Limb (tissue), 2 donors: ENCODE results near the gene CBFA2T3.
"Not testable (repeated sequence)": the region's sequence is repeated elsewhere in the genome, so short reads cannot be mapped to it uniquely, and the experiment has no call there.

Source experiments
- DNase-seq, 2 donors: peaks; one replicate each; pipeline ENCODE4 v3.0.0-alpha.2; 2016; ENCODE audit errors: extremely low spot score in 2 of 2

CBFA2T3 gene

DNA sequence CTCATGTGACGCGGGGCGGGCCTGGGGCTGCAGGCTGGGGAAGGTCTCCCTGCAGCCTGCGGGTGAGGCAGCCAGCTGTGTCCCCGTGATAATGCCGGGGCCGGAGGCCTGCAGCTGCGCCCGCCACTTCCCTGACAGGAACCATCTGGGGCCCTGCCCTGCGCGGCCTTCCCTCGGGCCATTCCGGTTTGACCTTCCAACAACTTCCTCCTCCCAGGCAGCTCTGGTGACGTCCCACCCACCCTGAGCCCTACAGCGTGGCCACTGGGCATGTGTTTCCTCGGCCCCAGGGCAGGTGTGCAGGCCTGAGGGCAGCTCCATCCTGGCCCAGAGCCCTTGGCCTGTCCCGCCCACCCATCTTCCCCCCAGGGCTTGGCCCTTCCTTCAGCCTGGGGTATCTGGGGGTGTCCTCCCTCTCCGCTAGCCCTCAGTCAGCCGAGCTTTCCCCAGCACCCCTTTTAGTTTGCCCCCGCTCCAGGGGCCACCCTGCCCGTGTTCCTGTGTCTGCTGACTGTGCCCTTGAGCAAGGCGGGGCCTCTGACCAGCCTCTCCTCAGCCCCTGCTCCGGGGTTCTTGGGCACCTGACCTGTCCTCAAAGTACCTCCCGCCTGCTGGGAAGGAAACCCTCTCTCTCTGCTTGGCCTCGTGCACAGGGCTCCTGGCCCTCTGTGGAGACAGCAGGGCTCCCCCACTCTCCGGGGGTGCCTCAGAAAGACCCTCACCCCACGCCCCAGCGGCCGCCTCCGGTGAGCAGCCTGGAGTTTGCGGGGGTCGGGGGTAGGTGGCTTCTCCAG is at the start of gene CBFA2T3:
Gene CBFA2T3, minus strand, starts transcription at position 190 of the 794 bp plus-strand sequence. CDS start 400 bp downstream, outside the sequence.
- peak in 1 of 2 donors; percentile 35 for DNase-seq

DNA sequence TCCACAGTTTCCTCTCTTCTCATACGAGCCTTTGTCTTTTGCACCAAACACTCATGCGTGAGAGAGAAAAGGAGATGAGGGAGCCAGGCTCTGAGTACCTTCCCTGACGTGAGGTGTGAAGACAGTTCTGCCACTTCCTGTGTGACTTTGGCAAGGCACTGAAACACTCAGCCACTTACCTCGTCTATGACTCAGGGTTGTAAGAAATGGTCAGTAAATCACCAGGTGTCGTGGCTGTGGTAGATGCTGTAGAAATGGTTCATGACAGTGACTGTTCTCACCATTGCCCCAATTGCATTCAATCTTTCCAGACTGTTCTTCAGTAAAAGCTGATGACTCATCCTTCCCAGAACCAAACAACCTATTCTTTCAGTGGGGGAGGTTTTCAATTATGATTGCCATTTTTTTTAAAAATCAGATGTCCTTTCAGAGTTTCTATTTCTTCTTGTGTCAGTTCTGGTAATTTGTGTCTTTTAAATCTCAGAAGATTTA is 49.2 kb upstream of the CBFA2T3 start:
- no peak for DNase-seq

DNA sequence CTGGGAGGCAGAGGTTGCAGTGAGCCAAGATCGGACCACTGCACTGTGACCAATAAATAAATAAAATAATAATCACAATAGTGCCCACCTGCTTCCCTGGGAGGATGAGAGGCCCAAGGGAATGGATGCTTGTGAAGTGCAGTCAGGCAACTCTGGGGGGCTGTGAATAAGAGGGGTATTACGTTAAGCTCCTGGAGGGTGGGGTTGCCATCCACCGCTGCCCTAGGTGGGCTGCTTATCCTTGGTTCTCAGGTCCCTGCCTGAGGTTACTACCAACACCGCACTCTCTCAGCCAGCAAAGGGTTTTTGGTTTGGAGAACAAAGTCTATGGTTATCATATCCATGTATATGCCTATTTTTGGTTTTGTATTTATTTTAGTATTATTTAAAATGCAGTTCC is 48.6 kb upstream of the CBFA2T3 start:
- DNase-seq = no peak

DNA sequence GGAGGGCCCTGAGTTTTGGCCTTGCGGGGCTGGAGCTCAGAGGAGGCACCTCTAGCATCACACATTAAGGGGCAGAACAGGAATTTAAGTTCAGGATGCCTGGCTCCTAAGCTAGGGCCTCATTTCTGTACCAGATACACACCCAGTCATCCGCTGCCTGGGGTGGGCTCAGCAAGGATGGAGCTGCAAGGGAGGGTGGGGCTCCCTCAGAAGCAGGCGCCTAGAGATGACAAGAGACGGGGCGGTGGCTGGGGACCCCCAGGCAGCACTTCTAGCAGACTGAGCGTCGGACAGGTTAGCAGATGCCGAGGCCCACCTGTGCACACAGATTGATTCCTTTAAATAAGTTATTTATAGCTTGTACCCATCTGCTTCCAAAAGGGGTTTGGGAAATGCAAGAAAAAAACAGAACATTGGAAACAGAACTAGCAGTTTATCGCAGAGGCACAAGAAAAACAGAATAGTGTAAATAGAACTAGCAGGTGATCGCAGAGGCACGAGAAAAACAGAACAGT is 47.6 kb upstream of the CBFA2T3 start:
- no peak for DNase-seq

DNA sequence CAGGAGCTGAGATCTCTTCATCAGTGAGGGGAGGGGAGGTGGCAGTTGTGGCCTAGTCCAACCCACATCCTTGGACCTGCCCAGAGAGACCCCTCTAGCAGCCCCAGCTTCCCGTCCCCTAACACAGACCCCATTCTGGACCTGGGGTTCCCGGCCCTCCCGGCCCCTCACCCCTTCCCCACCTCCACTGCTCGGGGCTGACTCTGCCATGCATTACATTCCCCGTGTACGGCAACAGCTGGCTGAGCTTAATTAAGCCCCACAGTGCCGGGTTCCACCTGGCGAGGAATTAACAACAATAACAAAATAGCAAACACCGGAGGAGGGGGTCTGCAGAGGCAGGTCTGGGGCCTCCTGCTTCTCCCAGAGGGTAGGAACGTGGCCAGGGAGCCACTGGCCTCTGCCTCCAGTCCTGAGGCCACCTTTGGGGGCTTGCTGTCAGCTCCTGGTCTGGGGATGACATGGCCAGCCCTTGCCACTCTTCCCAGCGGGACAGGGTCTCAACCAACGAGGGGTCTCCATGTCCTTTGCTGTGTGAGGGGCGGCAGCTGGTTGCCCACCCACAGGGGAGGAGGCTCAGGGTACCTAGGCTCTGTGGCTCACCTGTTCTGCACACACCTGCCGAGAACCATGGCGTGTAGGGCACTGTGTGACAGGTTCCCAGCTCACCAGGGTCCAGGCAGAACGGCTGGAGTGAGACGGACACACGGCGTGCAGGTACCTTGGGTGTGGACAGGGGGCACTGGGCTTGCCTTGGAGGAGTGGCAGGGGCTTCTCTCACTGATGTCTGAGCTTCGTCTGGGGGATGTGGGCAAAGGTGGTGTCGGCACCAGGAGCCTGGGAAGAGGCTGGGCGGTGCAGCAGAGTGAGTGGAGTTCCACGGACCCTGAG is 46.9 kb upstream of the CBFA2T3 start:
- DNase-seq = no peak

DNA sequence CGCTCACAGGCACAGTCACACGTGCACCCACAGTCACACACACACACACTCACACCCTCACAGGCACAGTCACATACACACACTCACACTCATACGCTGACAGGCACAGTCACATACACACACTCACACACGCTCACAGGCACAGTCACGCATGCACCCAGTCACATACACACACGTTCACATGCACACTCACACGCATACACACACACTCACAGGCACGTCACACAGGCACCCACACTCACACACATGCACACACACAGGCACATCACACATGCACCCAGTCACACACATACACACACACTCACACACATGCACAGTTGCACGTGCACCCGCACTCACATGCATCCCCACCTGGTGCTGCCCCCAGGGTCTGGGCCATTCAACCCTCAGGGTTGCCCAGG is 46.1 kb upstream of the CBFA2T3 start:
- no peak for DNase-seq

DNA sequence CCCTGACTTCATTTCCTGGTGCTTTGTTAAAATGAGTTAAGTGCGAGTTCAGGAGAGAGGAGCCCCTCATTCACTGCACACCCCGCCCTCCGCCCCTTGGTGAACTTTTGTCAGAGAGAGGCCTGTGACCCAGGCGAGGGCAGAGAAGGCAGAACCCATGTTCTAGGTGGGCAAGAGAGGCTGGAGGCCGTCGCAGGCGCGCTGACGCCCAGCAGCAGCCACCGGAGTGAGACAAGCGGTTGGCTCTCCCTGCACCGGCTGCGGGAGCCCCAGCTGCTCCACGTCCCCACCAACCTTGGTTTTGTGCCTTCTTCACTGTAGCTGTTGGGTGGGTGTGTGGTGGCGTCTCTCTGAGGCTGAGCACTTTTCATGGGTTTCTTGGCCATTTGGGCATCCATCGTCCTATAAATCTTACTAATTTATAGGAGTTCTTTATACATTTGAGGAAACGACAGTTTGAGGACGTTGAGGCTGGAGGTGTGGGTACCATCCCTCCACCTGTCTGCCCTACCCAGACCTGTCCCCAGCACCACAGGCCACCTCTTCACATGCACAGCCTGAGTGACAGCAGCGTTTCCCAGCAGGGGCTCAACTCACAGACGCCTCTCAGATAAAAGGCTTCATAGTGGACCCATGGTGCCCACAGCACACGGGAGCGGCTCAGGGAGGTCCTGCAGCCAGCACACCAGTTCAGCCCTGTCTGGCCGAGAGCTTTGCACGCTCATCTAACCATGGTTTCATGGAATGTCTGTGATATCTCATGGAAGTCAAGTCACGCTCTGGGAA is 45.2 kb upstream of the CBFA2T3 start:
- no peak for DNase-seq

DNA sequence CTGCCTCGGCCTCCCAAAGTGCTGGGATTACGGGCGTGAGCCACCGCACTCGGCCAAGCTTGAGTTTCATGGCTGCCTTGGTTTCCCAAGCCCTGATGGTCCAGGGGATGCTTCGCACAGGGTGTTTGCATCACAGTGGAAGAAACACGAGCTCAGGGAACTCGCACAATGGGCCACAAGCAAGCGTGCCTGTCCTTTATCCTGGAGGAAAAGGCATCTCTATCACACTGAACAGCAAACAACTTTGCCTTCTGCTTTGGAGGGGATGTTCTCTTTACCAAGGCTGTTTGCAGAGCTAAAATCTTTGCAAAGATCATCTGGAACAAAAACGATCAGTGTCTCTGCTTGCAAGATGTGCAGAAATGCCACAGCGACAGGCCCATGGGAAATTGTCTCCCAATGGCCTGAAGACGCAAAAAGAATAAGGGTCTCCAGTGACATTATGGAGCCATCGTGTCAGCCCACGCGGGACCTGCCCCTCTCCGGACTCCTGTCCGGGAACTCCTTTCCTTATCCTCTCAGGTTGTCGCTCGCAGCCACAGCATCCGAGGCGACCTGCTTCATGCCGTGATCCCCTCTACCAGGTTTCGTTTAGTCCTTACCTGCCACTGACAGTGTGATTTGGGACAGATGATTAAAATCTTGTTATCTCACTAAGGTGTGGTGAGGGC is 44.1 kb upstream of the CBFA2T3 start:
- no peak for DNase-seq

DNA sequence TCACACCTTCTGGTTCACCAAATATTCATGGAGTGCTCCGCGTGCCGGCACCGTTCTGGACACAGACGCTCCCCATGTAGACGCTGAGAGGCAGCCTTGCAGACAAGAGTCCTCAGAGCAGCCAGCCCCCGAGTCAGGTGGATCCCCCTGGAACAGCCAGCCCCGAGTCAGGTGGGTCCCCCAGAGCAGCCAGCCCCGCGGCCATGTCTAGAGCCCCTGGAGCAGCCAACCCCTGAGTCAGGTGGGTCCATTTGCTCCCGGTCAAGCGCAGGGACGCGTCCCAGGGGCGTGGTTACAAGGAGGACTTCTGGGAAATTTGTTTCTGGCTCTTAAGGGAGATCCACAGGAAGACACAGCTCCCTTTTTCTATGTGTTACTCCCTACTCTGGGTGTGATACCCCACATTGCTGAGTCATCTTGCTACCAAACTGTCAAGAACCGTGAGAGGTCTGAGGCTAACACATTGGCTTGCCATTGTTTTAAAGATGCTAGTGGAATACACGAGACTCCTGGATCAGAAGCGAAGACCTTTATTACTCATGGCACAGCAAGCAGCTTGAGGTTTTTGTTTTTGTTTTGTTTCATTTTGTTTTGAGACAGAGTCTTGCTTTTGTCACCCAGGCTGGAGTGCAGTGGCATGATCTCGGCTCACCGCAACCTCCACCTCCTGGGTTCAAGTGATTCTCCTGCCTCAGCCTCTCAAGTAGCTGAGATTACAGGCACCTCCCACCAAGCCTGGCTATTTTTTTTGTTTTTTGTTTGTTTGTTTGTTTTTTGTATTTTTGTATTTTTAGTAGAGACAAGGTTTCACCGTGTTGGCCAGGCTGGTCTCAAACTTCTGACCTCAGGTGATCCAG is 43.3 kb upstream of the CBFA2T3 start:
- no peak for DNase-seq

DNA sequence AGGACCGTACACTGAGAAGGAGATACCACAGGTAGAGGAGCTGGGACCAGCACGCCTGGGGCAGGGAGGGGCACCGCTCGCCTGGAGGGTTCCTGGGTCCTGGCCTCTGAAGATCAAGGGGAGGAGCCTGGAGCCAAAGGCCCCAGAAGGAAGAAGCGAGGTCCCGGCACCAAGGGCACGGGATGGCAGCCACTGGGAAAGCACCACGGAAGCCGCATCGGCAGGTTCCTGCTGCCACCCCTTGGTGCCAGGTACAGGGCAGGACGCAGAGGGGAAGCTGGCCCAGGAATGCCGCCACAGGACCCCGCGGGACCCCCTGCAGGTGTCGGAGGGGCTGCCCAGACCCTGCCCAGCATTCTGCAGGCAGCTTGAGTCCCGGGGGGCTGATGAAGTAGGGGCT is 42.5 kb upstream of the CBFA2T3 start:
- DNase-seq = no peak

DNA sequence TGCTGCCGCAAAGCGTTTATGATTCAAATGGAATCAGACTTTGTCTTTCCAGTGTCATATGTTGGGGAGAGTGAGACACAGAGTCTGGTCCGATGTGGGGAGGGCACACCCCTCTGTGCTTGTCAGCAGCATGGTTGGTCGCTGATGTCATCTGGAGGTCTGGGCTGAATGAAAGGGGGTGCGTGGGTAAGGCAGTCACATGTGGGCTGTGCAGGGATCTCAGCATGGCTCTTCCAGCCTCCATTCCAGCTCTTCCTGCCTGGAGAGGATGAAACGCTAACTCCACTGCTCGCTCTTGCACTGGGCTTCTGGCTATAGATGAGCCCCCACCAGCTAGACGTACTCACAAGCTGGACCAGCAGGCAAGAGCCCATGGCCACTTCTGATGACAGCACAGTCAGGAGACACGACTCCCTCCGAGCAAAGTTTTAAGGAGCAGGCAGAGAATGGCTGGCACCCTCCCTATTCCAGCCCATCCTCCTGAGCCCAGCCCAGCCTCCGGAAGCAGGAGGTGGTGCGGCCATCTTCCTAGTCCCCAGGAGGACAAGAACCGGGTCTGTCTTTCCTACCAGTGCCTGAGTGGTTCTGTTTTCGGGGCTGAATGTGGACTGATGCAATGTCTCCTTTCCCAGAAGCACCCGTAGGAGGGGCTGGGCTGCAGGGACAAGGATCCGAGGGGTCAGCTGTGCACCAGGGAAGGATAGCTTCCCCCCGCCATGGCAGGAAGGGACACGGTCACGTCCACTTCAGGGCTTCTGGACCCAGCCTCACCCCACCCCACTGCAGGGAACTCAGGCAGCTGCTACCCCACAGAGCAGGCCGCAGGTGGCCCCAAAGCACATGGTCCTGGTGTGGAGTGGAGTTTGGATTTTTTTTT is 41.5 kb upstream of the CBFA2T3 start:
- DNase-seq = no peak

DNA sequence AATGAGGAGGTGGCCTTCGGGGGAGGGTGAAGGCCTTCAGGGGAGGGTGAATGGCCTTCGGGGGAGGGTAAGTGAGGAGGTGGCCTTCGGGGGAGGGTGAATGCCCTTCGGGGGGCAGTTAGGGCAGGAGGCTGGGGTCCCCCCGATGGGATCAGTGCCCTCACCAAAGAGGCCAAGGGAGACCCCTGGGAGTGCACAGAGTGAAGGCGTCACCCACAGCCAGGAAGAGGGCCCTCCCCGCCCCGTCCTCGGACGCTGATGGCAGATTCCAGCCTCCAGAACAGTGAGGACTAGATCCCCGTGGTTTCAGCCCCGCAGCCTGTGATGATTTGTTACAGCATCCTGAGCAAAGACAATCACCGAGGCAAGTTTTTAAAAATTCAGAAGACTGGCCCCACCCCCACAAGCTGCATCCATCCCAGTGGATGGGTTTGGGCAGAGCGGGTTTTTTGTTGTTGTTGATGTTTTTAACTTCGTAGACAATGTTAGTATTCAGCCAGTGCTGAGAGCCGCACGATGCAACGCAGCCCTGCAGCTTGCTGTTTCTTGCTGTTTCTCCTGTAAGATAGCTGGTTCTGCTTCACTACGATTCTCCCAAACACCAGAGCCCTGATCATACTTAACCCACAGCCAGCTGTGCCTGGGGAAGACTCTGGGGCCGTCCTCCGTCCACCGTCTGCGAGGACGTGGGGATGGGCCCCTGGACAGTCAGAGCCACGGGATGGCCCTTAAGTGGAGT is 40.7 kb upstream of the CBFA2T3 start:
- no peak for DNase-seq

DNA sequence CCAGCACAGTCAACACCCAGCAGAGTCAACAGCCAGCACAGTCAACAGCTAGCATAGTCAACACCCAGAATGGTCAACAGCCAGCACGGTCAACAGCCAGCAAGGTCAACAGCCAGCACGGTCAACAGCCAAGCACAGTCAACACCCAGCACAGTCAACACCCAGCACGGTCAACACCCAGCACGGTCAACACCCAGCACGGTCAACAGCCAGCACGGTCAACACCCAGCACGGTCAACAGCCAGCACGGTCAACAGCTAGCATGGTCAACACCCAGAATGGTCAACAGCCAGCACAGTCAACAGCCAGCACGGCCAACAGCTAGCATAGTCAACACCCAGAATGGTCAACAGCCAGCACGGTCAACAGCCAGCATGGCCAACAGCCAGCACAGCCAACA is 39.6 kb upstream of the CBFA2T3 start:
- not testable (repeated sequence) for DNase-seq

DNA sequence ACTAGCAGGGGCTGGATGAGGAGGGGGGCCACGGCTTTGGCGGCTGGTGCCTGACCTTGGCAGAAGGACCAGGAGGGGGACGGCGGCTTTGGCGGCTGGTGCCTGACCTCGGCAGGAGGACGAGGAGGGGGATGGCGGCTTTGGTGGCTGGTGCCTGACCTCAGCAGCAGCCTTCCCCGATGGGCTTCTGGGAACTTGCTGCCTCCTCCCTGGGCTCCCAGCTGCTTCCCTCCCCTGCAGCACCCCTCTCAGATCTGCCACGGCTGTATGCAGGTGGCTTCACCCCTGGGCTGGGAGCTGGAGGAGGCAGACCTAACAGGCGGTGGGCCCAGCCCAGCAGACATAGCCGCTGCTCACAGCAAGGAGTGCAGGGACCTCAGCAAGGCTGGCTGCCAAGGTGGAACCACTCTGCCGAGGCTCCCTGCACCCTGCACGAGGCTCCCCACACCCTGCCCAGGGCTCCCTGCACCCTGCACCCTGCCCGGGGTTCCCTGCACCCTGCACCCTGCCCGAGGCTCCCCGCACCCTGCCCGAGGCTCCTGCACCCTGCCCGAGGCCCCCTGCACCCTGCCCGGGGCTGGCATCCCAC is 38.4 kb upstream of the CBFA2T3 start:
- no peak for DNase-seq

DNA sequence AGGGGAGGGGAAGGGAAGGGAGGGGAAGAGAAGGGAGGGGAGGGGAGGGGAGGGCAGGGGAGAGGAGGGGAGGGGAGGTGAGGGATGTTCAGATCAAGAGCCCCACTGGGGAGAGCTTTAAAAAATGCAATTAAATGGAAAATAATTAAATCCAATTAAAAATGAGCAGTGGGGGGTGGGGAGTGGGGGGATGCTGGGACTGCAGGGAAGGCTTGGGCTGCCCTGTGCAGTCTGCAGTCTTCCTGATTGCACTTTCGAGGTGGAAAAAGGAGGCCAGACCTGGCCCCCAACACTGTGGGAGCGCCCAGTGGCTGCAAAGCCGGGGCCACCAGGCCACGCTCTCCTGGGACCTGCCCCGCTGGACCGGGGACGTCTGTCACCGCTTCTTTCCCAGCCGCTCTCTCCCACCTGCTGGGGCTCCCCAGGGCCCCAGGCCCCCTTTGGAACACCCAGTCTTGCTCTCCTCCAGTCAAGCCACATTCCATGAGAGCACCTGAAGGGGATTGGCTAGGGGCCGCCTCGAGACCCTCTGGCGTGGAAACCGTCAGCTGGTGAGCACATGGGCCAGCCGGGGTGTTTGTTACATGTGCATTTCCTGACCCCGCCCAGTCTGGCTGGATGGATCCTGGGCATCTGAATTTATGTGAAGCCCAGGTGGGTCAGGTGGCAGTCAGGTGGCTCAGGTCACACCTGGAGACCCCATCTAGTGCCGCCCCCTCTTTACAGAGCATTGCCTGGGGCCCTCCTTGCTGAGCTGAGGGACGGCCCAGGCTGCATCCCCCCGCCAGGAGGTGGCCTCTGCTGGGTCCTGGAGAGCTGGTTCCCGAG is 37.6 kb upstream of the CBFA2T3 start:
- no peak for DNase-seq

DNA sequence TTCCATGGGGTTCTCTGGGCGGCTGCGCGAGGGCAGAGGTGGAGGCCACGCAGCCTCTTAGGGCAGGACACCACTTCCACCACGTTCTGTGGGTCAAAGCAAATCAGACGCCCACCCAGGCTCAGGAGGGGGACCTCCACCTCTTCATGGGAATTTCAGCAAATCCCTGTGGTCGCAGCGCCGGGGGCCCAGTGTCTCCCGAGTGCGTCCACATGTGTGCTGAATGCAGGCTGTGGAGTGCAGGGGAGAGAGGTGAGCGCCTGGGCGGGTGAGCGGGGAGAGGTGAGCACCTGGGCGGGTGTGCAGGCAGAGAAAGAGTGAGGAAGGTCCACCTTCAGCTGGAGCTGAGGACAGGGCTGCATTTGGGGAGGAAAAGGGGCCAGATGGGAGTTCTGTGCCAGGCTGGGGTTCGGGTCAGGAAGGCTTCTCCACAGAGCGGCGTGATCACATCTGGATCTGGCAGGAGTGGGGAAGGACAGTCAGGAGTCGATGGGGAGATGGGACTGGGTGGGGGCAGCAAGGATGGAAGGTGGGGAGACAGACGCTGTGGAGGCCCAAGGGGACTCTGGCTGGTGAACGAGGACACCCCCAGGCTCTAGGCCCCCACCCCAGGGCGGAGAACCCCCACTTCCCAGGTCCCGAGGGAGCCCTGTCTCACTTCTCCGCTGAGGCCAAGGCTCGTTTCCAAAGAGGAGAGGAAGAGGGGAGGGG is 36.8 kb upstream of the CBFA2T3 start:
- DNase-seq = no peak
